DOHH2 (cell line): Measurements from ENCODE around the gene STX1B.

Experiments used
- EZH2phosphoT487 ChIP-seq: fragments of 200-600 bp; sonication (generic); IDR thresholded peaks from 2 replicates; pipeline ENCODE4 v1.6.1; 2017; ENCODE audit warnings: borderline replicate concordance, mild to moderate bottlenecking, antibody characterized with exemption, low read length, moderate library complexity, mixed read lengths
- TF ChIP-seq, protein P1 (sequence below): fragments of 200-600 bp; sonication (generic); IDR thresholded peaks from one replicate; pipeline ENCODE4 v1.5.1; 2014; ENCODE audit warnings: antibody characterized with exemption, mild to moderate bottlenecking, low read depth, low read length; ENCODE audit not compliant: poor library complexity, severe bottlenecking

DNA sequence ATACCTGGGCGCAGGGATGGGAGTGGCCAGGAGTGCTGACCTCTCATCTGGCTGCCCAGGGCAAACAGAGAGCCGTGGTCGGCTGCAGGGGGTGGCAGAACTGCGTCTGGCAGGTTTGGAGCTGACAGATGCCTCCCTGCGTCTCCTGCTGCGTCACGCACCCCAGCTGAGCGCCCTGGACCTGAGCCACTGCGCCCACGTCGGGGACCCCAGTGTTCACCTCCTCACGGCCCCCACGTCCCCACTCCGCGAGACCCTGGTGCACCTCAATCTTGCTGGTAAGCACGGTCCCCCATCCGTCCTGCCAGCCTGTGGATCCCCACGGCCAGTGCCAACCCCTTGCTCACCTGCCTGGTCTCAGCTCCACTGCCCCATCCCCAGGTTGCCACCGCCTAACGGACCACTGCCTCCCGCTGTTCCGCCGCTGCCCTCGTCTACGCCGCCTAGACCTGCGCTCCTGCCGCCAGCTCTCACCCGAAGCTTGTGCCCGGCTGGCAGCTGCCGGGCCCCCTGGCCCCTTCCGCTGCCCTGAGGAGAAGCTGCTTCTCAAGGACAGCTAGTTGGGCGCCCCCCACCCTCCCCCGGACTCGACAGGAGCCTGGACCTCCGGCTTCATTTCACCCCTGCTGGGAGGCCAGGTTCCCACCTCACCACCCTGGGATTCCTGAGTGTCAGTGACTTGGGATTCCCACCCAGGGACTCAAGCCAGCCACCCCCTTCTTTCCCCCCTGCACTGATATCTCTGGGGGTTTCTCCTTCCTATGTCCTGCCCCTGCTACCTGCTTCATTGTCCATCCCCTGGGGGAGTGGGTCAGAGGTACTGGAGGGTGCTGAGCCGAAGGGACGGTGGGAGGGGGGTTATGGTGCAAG, 63.5 kb downstream of the STX1B start:
- TF ChIP-seq, protein P1, sequence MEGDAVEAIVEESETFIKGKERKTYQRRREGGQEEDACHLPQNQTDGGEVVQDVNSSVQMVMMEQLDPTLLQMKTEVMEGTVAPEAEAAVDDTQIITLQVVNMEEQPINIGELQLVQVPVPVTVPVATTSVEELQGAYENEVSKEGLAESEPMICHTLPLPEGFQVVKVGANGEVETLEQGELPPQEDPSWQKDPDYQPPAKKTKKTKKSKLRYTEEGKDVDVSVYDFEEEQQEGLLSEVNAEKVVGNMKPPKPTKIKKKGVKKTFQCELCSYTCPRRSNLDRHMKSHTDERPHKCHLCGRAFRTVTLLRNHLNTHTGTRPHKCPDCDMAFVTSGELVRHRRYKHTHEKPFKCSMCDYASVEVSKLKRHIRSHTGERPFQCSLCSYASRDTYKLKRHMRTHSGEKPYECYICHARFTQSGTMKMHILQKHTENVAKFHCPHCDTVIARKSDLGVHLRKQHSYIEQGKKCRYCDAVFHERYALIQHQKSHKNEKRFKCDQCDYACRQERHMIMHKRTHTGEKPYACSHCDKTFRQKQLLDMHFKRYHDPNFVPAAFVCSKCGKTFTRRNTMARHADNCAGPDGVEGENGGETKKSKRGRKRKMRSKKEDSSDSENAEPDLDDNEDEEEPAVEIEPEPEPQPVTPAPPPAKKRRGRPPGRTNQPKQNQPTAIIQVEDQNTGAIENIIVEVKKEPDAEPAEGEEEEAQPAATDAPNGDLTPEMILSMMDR = no peak
- no peak for TF ChIP-seq EZH2phosphoT487
